Cardiac septum (tissue), 1 donor: ENCODE measurements around the gene CCL3. TPM values are rescaled to one million over a fixed set of nuclear protein-coding genes. Genes with fewer than 3 reads are reported as not detected.

Experiments
- DNase-seq: peaks from one replicate; pipeline ENCODE4 v3.0.0-alpha.2; 2020; ENCODE audit warnings: low spot score
- intact Hi-C: fragments of 100-400 bp; cut with DNase I; formaldehyde crosslinking; loops from one replicate; pipeline ENCODE4 v1.14.0; 2022
- total RNA-seq: library from RNA; stranded (reverse); fragmentation: NEBNext Ultra II Directional; extraction: Animal tissue kit (Norgen Biotek cat#: 25700); gene quantifications from one replicate; pipeline ENCODE4 v1.2.1, GENCODE V29; 2021
- donor health status: DM: no; HTN: no; CAD: no.

The CCL3 gene
- total RNA-seq, 1 donor from 2014 or later = 0.86 TPM

DNA sequence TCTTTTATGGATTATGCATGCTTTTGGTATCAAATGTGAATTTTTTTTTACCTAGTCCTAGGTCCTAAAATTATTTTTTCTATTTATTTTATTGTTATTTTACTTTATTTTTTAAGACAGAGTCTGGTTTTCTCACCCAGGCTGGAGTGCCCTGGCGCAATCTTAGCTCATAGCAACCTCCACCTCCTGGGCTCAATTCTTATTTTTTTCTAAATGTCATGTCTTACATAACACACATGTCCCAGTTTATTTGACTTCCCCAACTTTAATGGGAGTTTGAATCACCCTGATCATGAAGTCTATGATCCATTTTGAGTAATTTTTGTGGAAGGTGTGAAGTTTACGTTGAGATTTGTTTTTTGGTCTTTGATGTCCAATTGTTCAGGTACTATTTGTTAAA lies 29.1 kb downstream of the CCL3 start:
- intact Hi-C loops = no loop called here
- no peak for DNase-seq

DNA sequence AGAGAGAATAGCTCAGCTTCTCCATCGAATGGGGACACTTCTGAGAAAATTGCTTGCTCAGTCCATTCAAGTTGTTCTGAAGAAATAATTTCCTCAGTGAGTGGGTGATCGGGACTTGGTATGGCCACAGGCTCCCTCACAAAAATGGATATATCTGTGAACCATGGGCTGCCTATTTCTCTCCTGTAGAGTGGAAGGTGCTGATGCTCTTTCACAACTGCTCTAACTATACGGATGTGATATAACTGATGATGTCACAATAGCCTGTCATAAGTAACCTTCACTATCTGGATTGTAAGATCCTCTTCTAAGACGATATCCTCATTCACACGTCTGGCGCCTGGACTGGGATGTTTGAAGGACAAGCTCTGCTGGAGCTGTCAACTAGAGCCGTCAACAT lies 30.5 kb downstream of the CCL3 start:
- intact Hi-C loops = no loop called here
- DNase-seq = no peak

DNA sequence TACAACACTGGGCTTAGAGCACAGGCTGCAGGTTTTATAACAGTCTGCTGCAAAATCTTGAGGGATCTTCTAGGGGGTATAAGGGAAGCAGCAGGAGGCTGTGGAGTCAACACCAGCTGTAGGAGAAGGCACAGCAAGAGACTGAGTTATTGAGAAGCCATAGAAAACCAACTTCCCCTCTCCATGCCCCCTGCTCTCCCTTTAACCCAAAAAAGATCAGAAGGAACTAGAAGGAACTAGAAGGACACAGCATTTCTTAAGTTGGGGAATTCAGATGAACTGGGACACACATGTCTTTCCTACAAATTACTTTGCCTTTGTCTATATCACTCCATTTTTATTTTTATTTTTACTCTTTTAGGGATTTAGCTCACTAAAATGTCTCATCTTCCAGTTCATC lies 32.0 kb downstream of the CCL3 start:
- intact Hi-C loops = no loop called here
- no peak for DNase-seq

DNA sequence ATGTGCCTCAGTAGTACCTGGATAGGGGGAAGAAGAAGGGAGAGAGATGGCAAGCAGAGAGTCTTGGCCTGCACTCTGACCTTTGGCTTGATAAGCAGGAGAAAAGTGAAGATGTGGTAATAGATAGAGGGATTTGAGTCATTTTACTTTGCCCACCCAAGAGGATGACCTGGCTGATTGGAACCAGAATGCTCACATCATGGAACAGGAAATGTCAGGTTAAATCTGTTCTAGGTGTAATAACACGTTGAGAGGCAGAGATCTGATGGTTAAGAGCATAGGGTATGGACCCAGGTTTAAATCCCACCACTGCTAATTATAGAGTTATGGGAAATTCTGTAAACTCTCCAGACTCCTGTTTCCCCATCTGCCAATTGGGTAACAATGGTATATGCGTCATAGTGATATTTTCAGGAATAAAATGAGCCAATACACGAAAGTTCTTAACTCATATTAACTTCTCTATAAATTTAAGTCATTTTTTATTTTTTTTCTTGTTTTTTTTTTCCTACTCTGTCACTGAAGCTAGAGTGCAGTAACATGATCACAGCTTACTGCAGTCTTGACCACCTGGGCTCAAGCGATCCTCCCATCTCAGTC lies 33.9 kb downstream of the CCL3 start:
- no peak for DNase-seq
- intact Hi-C loops = no loop called here

DNA sequence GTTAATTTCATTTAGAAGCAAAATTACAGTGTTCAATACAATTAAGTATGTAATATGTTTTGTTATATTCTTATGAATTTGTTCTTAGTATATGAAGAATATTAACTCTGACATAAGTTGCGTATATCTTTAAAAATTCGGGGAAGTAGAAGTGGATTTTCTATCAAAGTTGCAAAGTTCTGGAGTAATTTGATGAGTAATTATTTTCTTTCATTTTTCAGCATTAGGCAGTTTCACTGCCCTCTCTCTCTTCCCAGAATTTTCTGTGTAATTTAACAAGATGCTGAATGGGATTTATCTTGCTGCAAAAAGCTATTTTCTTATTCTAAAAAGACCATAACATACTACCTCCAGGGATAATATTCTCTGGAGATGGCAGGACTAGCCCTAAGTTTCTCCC lies 34.8 kb downstream of the CCL3 start:
- no peak for DNase-seq
- intact Hi-C loops = no loop called here

DNA sequence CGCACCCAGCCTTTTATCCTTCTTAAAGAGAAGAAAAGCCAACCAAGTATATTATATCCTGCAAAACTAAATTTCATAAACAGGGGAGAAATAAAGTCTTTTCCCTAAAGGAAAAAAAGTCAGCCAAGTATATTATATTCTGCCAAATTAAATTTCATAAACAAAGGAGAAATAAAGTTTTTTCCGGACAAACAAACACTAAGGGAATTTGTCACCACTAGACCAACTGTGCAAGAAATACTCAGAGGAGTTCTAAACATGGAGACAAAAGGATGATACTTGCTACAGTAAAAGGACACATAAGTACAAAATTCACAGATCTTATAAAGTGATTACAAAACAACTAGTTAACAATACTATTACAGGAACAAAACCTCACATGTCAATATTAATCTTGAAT lies 40.3 kb downstream of the CCL3 start:
- intact Hi-C loops = no loop called here
- DNase-seq = no peak

DNA sequence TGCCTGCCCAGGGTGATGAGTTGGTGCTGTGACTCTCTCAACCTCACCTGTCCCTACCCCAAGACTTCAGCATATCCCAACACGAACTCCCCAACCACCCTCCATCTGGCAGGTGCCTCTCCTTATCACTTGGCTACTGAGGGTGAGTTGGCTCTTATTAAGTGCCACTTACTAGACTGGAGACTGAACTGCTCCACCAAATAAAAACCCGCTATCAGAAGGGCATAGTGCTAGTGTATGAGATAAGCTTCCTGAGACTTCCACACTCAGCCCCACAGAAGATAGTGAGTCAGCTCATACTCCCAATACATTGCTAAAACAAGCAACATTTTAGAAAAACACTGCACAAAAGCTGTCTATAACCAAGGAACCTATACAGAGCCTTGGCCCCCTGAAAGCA lies 41.9 kb downstream of the CCL3 start:
- DNase-seq = no peak
- intact Hi-C loops = no loop called here

Other genes with a start within 250 kb of the CCL3 start
- not detected for gene HEATR9, start 221.3 kb downstream of the CCL3 start, total RNA-seq
- gene CCL5, start 209.8 kb downstream of the CCL3 start, total RNA-seq = 2.6 TPM
- not detected for gene RDM1, start 159.4 kb downstream of the CCL3 start, total RNA-seq
- gene LYZL6, start 146.4 kb downstream of the CCL3 start, total RNA-seq = not detected
- not detected for gene CCL16, start 108.6 kb downstream of the CCL3 start, total RNA-seq
- 6.7 TPM for gene CCL14, start 103.4 kb downstream of the CCL3 start, total RNA-seq
- not detected for gene CCL15, start 88.6 kb downstream of the CCL3 start, total RNA-seq
- not detected for gene CCL23, start 72.2 kb downstream of the CCL3 start, total RNA-seq
- 2.3 TPM for gene CCL18, start 25.9 kb downstream of the CCL3 start, total RNA-seq
- gene CCL4, start 13.7 kb upstream of the CCL3 start, total RNA-seq = 0.81 TPM
- 3.3 TPM for gene TBC1D3B, start 86.5 kb upstream of the CCL3 start, total RNA-seq
- not detected for gene CCL3L1, start 106.6 kb upstream of the CCL3 start, total RNA-seq
- not detected for gene CCL4L2, start 120.9 kb upstream of the CCL3 start, total RNA-seq
- 0.38 TPM for gene TBC1D3I, start 174.4 kb upstream of the CCL3 start, total RNA-seq
- gene TBC1D3G, start 233.7 kb upstream of the CCL3 start, total RNA-seq = not detected